ENCODE measurements around the gene TNS3.
"Not testable (repeated sequence)": the region's sequence is repeated elsewhere in the genome, so short reads cannot be mapped to it uniquely, and the experiment has no call there.

Gene TNS3

DNA sequence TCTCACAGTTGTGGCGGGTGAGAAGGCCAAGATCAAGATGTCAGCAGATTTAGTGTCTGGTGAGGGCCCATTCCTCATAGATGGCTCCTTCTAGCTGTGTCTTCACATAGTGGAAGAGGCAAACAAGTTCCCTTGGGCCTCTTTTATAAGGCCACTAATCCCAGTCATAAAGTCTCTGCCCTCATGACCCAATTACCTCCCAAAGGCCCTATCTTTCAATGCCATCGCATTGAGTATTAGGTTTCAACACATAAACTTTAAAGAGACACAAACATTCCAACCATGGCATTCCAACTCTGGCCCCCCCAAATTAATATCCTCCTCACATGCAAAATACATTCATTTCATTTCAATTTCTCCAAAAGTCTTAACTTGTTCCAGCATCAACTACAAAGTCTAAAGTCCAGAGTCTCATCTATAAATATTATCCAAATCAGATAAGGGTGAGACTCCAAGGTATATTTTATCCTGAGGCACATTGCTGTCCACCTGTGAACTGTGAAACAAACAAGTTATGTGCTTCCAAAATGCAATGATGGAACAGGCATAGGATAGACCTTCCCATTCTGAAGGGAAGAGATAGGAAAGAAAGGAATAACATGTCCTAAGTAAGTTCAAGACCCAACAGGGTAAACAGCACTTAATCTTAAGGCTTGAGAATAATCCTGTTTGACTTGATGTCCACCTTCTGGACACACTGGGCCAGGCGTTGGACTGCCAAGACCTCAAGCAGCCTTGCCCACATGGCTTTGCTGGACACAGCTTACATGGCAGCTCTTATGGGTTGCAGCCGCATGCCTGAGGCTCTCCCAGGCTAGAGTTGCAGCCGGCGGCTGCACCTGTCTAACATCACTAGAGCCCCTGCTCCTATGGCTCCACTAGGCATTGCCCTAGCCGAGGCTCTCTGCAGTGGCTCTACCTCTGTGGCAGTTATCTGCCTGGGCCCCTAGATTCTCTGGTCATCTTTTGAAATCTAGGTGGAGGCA, 312.8 kb downstream of the TNS3 start:
- DNase-seq (ENCODE audit: low spot score) (no peak), FAIRE-seq (no peak)

DNA sequence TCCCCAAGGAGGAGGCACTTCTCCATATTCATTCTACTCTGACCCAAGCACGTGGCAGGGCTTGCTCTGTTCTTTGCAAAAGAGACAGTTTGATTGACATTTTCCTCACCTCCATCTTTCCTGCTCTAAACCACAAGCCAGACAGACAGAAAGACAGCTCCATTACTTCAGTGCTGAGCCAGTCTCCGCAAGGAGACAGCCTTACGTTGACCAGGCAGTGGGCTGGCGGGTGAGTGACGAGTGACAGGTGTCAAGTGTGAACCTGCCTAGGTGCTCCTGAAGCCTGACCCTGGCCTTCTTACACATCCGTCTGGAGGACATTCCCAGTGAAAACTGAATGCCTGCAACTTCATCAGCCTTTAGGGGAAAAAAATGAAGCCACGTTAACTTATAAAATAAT, 314.6 kb downstream of the TNS3 start:
- FAIRE-seq (no peak), DNase-seq (ENCODE audit: low spot score) (no peak)

DNA sequence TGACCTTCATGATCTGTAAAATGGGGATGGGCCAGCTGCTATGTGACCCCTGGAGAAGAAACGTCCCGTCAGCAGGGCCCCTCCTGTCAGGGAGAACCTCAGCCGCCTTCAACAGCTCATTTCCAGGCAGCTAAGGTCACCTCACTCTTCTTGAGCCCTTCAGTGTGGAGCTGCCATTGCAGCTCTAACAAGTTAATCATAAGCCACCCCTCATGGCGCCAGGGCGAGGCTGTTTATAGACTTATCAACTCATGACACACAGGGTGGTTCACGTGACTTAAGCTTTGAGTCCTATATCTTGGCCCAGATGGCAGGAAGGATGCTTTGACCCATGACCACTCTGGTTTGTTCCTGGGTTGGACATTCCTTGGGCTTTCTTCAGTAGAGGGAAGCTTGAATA, 315.1 kb downstream of the TNS3 start:
- FAIRE-seq (peak; percentile 99), DNase-seq (ENCODE audit: low spot score) (peak; percentile 98)

DNA sequence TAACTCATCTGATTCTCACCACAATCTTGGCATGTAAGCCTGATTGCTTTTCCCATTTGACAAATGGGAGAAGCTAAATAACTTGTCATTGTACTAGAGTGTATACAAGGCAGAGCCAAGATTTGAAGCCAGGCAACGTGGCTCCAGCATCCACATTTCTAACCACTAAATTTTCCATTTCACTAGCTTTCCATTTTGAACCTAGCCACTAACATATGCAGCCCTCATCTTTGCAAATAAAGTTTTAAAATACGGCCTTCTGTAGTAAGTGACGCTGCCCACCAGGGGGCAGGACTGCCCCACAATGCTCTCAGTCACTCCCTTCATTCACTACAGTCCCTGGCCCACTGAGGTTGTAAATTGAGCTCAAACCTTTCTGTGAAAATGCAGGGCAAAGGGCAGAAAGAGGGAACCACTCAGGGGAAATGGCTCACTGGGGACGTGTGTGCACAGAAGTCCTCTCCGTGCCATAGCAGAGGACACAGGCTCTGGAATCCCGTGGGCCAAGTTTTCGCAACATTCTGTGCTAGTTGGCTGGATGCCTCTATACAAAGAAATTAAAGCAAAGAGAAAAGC, 315.7 kb downstream of the TNS3 start:
- peak; percentile 81 for DNase-seq (ENCODE audit: low spot score)

DNA sequence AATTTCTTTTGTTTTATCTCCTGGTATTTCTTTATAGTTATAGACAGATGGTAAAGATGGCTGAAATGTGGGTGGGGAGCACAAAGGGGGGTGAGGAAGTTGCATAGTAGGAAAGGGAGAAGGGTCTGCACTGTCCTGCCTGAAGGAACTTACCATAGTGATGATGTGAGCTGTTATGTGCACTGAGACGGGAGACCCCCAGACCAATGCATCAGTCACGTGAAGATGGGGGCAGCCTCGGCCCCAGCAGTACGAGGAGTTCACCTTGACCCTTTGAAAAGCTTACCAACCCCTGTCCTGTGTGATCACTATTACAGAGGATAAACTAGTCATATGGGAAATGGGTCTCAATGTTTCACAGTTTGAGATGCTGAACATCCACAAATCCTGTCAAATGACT, 316.3 kb downstream of the TNS3 start:
- no peak for FAIRE-seq
- DNase-seq (ENCODE audit: low spot score), result no peak

More for the DNA sequence above, 315.7 kb downstream of the TNS3 start:
- FAIRE-seq, result no peak

DNA sequence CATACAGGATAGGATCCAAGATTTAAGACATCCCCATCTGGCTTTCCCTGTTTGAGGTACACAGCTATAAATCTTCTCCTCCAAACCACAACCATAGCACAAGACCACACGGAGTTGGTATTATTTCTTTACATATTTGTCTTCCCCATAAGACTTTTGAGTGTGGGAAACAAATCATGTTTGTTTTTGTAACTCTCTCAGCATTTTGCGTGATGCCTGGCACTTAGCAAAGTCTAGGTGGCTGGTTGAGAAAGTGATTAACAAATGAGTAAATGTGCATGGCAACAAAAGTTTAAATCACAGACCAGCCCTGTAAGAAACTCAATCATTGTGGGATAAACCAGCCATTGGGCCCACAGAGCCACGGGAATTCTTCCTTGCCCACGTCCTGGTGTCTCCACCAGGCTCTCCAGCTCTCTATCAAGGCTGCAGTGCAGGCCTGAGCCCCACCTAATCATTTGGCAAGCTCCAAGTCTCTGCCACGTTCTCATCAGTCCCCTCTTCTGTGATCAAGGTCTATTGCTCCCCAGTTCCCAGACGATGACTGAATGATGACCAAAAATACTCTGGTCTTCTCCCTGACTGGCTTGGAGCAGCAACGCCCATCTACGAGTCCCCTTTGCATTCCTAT, 317.8 kb downstream of the TNS3 start:
- no peak for FAIRE-seq

DNA sequence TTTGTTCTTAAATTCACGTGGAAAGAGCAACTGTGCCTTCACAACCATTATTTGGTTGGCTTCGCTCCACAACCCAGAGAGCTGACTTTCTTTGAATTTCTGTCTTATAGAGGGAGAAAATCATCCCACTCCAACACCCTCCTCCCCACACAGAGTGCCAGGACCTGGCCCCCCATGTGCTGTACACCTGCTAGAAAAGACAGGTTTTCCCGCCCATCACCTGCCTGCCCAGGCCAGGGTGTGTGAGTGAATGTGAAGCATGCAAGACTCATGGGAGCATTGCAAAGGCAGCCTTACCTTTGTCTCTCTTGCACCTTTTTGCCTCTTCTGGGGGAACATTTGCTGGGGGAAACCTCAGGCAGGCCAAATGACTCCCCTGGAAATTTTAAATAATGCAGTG, 319.0 kb downstream of the TNS3 start:
- FAIRE-seq (no peak), DNase-seq (ENCODE audit: low spot score) (no peak)

More for the DNA sequence above, 317.8 kb downstream of the TNS3 start:
- no peak for DNase-seq (ENCODE audit: low spot score)

DNA sequence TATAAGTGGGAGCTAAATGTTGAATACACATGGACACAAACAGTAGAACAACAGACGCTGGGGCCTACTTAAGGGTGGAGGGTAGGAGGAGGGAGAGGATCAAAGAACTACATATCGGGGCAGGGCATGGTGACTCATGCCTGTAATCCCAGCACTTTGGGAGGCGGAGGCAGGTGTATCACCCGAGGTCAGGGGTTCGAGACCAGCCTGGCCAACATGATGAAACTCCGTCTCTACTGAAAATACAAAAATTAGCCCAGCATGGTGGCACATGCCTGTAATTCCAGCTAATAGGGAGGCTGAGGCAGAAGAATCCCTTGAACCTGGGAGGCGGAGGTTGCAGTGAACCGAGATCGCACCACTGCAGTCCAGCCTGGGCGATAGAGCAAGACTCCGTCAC, 319.8 kb downstream of the TNS3 start:
- DNase-seq (ENCODE audit: low spot score); FAIRE-seq: not testable (repeated sequence)

DNA sequence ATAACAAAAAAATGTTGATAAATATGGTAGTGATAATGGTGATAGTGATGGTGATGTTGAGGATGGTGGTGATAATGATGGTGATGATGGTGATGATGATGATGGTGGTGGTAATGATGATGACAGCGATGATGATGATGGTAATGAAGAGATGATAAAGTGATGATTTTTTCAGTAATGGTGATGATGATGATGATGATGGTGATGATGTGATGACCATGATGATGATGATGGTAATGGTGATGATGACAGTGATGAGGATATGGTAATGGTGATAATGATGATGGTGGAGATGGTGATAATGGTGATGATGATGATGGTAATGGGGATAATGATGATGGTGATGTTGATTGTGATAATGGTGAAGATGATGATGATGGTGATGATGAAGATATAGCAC, 321.6 kb downstream of the TNS3 start:
- FAIRE-seq, result no peak

DNA sequence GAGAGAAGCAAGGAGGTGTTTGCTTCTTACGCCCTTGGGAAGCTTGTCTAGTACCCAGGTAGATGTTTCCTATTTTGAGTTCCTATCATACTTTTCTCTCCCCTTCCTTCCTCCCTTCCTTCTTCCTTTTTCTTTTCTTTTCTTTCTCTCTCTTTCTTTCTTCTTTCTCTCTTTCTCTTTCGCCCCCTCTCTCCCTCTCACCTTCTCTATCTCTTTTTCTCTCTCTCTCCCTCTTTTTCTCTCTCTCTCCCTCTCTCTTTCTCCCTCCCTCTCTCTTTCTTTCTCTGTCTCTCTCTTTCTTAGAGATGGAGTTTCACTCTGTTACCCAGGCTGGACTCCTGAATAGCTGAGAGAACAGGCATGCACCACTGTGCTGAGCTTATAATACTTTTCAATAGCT, 322.2 kb downstream of the TNS3 start:
- FAIRE-seq (no peak), DNase-seq (ENCODE audit: low spot score) (no peak)

More for the DNA sequence above, 321.6 kb downstream of the TNS3 start:
- DNase-seq (ENCODE audit: low spot score), result no peak

DNA sequence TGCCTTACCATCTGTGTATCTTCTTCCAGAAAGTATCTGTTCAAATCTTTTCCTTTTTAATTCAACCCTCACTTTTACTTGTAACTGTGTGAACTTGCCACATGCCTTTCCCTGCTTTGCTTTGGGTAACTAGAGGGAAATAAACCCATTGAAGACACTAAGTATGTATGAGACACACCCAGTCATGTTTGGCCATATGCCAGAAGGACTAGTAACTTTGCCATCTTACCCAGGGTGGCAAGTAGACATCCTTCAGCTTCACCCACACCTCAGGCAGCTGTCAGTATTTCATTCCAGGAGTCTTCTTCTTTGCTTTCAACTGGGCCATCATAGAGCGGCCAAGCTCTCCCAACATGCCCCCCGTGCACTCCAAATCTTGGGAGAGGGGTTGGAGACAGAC, 323.1 kb downstream of the TNS3 start:
- DNase-seq (ENCODE audit: low spot score) (no peak), FAIRE-seq (no peak)

DNA sequence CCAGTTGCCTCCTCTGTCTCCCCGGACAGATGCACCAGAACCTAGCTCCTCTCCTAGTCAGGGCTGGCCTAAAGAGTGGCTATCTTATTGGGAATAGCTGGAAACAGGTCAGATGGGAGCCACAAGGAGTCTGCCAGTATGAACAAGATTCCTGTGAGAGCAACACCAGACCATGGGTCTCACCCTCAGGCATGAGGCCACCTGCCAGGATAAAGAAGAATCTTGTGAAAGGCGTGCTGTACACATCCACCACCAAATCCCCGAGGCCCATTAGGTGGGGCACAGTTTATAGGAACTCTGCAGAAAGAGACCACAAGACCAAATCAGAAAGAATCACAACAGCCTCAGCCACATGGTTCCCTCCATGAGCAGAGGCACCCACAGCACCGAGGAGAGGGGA, 325.9 kb downstream of the TNS3 start:
- no peak for FAIRE-seq
- no peak for DNase-seq (ENCODE audit: low spot score)

DNA sequence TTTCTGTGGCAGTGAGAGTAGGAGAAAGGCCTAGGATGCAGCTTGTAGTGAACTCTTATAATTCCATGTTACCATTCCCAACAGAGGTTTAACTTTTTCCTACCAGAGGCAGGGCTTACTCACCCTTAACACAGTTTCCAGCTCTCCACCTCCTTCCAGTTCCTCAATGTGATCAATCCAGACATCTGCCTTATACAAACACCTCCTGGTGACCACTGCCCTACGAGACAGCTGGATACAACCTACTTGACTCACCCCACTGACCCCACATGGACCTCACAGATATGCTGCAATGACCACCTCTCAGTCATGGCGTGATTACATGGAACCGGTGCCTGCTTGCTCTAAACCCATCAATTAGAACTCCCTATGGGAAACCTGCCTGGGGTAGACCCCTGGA, 326.5 kb downstream of the TNS3 start:
- no peak for FAIRE-seq

DNA sequence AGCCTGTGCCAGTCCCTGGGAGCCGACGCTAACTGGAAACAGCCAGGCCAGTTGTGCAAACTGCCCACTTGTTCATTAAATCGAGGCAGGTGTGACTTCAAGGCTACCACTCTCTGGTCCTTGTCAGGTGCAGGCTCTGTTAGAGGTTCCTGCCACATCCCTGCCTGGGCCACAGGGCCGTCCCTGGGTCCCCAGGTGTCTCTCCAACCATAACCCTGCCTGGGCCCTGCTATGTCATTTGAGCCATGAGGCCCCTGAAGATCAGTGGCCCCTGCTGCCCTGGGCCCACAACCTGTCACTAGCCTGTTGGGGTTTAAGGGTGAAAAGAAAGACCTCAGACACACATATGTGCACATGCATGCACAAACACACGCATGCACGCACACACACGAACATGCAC, 326.9 kb downstream of the TNS3 start:
- no peak for DNase-seq (ENCODE audit: low spot score)
- no peak for FAIRE-seq

More for the DNA sequence above, 326.5 kb downstream of the TNS3 start:
- DNase-seq (ENCODE audit: low spot score), result no peak

DNA sequence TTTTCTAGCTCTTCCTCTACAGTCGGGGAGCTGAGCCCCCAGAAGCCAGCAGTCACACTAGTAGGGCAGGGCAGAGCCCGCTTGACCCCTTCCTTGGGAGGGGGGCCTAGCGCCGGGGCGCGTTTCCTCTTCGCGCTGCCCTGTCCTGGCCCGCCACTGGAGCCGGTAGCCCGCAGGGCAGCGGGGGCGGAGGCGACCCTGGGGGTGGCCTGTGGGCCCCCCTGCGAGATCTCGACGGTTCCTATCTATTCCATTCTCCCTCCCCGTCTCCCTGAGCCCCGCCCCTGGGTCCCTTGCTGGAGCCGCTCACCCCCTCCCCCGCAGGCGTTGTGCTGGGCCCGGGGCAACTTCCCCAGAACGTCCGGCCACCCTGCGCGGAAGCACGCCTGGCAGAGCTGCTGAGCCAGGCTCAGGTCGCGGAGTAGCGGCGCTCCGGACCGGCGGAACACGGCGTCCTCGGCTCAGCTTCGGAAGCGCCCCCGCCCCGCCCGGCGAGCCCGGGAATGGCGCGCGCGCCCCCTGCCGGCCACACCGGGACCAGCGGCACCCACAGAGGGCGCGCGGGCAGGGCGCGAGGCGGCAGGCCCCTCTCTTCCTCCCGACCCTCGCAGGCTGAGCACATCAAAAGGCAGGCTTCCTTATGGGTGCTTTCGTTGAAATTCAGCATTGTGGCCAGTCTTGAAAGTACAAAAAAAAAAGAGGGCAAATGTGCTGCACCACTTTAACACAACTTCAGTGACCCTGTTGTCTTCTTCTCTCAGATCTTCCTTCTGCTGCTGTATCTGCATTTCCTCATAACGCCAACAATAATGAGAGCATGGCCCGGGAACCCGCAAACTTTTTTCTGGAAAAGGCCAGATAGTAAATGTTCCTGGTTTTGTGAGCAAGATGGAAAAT, 327.6 kb downstream of the TNS3 start:
- FAIRE-seq, result no peak

DNA sequence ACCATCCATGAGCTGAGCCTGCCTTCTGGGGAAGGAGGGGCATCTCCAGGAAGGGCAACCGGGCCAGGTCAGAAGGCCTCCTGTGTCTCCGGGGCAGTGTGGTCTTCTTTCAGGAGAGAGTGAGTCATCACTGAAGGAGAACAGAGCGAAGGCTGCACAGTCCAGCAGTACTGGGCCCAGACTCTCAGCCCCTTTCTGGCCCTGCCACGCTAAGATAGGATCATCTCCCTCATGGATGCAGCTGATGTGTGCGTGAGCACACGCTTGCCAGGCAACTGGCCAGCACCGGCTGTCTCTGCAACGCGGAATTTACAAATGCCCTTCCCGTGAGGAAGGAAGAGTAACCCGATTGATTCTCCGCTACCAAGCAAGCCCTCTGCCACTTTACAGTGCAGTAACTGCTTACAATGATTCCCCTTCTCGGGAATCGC, 328.2 kb downstream of the TNS3 start:
- FAIRE-seq (peak; percentile 89), DNase-seq (ENCODE audit: low spot score) (peak; percentile 94)

More for the DNA sequence above, 327.6 kb downstream of the TNS3 start:
- DNase-seq (ENCODE audit: low spot score), result peak; percentile 75

DNA sequence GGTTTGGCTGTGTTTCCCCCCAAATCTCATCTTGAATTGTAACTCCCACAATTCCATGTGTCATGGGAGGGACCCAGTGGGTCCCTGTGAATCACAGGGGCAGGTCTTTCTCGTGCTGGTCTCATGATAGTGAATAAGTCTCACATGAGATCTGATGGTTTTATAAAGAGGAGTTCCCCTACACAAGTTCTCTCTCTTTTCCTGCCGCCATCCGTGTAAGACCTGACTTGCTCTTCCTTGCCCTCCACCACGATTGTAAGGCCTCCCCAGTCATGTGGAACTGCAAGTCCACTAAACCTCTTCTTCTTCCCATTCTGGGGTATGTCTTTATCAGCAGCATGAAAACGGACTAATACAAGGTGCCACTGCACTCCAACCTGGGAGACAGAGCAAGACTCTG, 329.2 kb downstream of the TNS3 start:
- no peak for FAIRE-seq

DNA sequence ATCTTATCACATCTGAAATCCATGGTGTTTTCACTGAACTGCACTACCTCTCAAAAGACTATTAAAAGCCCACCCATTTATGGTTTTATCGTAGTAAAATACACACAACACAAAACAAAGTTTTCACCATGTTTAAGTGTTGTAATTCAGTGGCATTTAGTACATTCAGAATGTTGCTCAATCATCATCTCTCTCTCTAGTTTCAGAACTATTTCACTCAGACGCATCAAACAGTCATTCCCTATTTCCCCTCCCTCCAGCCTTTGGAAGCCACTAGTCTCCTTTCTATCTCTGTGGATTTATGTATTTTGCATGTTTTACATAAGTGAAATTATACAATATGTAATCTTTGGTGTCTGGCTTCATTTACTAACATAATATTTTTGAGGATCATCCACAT, 332.6 kb downstream of the TNS3 start:
- no peak for FAIRE-seq

More for the DNA sequence above, 329.2 kb downstream of the TNS3 start:
- no peak for DNase-seq (ENCODE audit: low spot score)

DNA sequence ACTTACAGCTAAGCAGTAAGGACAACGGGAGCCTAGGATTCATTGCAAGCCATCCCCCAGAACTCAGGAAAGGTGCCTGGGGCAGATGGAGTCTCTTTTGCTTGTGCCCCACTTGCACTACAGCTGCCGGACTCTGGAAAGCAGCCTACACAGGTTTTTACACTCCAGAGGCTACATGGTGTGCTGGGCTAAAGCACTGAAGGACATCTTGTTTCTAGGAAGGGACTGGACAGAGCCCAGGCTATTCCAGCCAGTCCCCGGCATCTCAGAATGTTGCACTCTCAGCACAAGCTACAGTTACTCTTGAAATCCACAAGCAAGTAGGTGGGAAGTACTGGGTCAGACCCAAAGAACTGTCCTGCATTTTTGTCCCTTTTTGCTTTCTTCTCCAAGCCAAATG, 333.1 kb downstream of the TNS3 start:
- no peak for DNase-seq (ENCODE audit: low spot score)
- FAIRE-seq, result no peak

More for the DNA sequence above, 332.6 kb downstream of the TNS3 start:
- DNase-seq (ENCODE audit: low spot score), result no peak

DNA sequence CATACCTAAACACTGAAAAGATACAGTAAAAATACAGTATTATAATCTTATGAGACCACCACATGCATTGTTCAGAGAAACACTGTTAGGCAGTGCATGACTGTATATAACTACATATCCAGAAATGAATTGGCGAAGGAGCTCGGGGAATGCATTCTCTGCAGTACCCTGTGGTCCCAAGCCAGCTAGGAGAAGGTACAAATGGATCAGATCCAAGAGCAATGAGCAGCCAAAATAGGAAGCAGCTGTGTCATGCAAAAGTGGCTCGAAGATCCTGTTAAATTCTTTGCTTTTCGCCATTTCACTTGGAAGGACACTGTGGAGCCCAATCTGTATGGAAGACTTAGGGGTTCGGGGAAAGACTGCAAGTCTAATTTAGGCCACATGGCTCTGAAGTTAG, 334.8 kb downstream of the TNS3 start:
- no peak for FAIRE-seq
- no peak for DNase-seq (ENCODE audit: low spot score)

DNA sequence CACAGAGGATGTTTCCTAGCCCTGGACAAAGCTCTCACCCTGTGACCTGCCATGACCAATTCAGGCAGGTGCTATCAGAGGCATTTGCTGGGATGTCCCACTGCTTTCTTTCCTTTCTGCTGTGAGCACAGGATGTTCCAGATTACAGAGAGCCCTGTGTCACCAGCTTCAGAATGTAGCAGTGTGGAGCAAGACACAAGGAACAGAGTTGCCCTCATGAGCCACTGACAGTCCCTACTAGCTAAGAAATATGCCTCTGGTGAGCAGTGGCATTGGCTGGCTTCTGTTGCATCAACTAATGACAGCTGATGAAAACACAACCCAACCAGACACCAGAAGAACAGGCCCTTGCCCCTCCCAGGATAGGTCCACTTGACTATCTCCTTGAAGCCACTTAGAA, 337.2 kb downstream of the TNS3 start:
- no peak for FAIRE-seq
- no peak for DNase-seq (ENCODE audit: low spot score)

Measured in RCC 7860 (cell line).